Measurements from ENCODE around the gene PTPRK.

PTPRK gene

DNA sequence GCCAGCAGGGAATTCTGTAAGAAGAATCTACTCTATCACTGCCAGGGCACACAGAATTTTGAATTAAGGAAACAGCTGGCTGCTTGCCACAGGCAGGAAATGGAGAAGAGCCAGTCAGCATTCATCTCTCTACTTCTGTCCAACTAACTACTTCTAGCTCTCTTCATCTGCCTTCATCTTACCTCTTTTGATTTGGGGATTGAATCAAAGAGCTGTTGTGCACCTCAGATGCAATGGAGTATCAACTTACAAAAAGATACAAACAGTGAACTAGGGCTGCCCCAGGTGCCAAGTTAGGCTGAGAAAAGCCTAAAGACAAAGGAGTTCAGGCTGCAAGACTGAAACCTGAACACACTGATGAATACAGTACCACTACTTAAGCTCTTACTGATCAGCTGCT lies 82.0 kb downstream of the PTPRK start:
- no peak for TF ChIP-seq YY1 (IDR thresholded peaks at IDR 0.05; ENCODE audit: low read depth)
- no peak for TF ChIP-seq CEBPB (IDR thresholded peaks at IDR 0.05)

DNA sequence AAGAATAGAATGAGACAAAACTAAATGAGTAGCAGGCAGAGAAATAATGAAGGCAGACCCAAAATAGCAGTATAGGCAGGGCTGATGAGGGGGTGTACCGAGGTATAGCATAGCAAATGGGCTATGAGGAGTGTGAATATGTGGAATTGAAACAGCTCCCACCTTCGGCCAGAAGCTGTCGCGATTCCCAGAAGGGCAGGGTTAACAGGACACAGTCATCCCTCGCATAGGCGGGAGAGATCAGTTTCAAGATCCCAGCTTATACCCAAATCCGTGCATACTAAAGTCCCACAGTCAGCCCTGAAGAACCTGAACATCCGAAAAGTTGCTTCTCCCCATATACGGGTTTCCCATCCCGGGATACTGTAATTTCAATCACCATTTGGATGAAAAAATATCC lies 82.7 kb downstream of the PTPRK start:
- TF ChIP-seq, protein P1, sequence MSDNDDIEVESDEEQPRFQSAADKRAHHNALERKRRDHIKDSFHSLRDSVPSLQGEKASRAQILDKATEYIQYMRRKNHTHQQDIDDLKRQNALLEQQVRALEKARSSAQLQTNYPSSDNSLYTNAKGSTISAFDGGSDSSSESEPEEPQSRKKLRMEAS (IDR thresholded peaks at IDR 0.05): no peak
- TF ChIP-seq YY1 (IDR thresholded peaks at IDR 0.05; ENCODE audit: low read depth): no peak
- TF ChIP-seq NFIC (IDR thresholded peaks at IDR 0.05): no peak
- TF ChIP-seq CREB1 (IDR thresholded peaks at IDR 0.05; ENCODE audit: low read depth): no peak
- TF ChIP-seq FOXM1 (IDR thresholded peaks at IDR 0.05; ENCODE audit: borderline replicate concordance, low read depth): no peak
- TF ChIP-seq TAF1 (IDR thresholded peaks at IDR 0.05; ENCODE audit: low read depth): no peak
- TF ChIP-seq, protein P2, sequence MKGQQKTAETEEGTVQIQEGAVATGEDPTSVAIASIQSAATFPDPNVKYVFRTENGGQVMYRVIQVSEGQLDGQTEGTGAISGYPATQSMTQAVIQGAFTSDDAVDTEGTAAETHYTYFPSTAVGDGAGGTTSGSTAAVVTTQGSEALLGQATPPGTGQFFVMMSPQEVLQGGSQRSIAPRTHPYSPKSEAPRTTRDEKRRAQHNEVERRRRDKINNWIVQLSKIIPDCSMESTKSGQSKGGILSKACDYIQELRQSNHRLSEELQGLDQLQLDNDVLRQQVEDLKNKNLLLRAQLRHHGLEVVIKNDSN (IDR thresholded peaks at IDR 0.05): no peak
- TF ChIP-seq TCF12 (IDR thresholded peaks at IDR 0.05; ENCODE audit: low read depth): no peak
- TF ChIP-seq, protein P3, sequence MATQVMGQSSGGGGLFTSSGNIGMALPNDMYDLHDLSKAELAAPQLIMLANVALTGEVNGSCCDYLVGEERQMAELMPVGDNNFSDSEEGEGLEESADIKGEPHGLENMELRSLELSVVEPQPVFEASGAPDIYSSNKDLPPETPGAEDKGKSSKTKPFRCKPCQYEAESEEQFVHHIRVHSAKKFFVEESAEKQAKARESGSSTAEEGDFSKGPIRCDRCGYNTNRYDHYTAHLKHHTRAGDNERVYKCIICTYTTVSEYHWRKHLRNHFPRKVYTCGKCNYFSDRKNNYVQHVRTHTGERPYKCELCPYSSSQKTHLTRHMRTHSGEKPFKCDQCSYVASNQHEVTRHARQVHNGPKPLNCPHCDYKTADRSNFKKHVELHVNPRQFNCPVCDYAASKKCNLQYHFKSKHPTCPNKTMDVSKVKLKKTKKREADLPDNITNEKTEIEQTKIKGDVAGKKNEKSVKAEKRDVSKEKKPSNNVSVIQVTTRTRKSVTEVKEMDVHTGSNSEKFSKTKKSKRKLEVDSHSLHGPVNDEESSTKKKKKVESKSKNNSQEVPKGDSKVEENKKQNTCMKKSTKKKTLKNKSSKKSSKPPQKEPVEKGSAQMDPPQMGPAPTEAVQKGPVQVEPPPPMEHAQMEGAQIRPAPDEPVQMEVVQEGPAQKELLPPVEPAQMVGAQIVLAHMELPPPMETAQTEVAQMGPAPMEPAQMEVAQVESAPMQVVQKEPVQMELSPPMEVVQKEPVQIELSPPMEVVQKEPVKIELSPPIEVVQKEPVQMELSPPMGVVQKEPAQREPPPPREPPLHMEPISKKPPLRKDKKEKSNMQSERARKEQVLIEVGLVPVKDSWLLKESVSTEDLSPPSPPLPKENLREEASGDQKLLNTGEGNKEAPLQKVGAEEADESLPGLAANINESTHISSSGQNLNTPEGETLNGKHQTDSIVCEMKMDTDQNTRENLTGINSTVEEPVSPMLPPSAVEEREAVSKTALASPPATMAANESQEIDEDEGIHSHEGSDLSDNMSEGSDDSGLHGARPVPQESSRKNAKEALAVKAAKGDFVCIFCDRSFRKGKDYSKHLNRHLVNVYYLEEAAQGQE (IDR thresholded peaks at IDR 0.05; ENCODE audit: low read depth): no peak
- TF ChIP-seq TEAD4 (IDR thresholded peaks at IDR 0.05): no peak
- no peak for TF ChIP-seq CEBPB (IDR thresholded peaks at IDR 0.05)
- TF ChIP-seq EGR1 (IDR thresholded peaks at IDR 0.05): no peak
- TF ChIP-seq RAD21 (IDR thresholded peaks at IDR 0.05; ENCODE audit: low read depth): no peak
- TF ChIP-seq ZBTB7A (IDR thresholded peaks at IDR 0.05; ENCODE audit: low read depth): no peak
- no peak for TF ChIP-seq EP300 (IDR thresholded peaks at IDR 0.05; ENCODE audit: borderline replicate concordance)

DNA sequence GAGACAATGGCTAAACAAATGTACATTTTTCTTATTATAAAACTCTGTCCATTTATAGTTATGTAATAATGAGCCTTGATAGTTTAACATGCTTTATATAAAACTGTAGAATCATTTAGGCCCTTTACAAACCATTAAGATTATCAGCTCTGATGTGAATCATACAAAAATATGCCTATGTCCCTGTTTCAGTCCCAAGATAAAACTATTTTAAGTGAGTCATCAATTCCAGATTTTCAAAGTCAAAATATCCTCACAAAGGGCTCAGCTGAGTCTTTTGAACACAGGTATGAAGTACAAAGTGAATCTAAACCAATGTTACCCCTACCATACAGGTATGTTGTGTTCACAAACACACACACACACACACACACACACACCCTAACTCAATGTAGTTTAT lies 88.0 kb downstream of the PTPRK start:
- TF ChIP-seq TCF12 (IDR thresholded peaks at IDR 0.05; ENCODE audit: low read depth): no peak
- TF ChIP-seq CEBPB (IDR thresholded peaks at IDR 0.05): no peak
- TF ChIP-seq FOXM1 (IDR thresholded peaks at IDR 0.05; ENCODE audit: borderline replicate concordance, low read depth): no peak
- TF ChIP-seq, protein P1 (IDR thresholded peaks at IDR 0.05): no peak
- no peak for TF ChIP-seq ZBTB7A (IDR thresholded peaks at IDR 0.05; ENCODE audit: low read depth)

DNA sequence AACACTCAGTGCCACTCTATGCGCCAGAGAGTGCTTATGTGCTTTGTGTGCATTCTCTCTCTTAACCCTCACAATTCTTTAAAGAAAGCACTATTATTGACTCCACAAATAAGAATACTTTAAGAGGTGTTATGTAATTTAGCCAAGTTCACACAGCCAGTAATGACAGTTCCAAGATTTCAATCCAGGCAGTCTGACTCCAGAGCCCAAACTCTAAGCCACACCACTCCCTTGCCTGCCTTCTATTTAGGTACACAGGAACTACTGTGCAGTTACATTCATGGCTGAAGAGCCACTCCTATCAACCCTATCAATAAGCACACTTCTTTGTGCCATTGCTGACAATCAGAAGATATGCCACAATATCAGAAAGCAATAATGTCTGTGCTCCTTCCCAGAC lies 93.3 kb downstream of the PTPRK start:
- TF ChIP-seq TAF1 (IDR thresholded peaks at IDR 0.05; ENCODE audit: low read depth) (no peak), NFIC (IDR thresholded peaks at IDR 0.05) (no peak), EGR1 (IDR thresholded peaks at IDR 0.05) (no peak), RAD21 (IDR thresholded peaks at IDR 0.05; ENCODE audit: low read depth) (no peak), FOXM1 (IDR thresholded peaks at IDR 0.05; ENCODE audit: borderline replicate concordance, low read depth) (no peak), TCF12 (IDR thresholded peaks at IDR 0.05; ENCODE audit: low read depth) (no peak), EP300 (IDR thresholded peaks at IDR 0.05; ENCODE audit: borderline replicate concordance) (no peak), CEBPB (IDR thresholded peaks at IDR 0.05) (no peak), YY1 (IDR thresholded peaks at IDR 0.05; ENCODE audit: low read depth) (no peak)
- TF ChIP-seq, protein P2 (IDR thresholded peaks at IDR 0.05): no peak

DNA sequence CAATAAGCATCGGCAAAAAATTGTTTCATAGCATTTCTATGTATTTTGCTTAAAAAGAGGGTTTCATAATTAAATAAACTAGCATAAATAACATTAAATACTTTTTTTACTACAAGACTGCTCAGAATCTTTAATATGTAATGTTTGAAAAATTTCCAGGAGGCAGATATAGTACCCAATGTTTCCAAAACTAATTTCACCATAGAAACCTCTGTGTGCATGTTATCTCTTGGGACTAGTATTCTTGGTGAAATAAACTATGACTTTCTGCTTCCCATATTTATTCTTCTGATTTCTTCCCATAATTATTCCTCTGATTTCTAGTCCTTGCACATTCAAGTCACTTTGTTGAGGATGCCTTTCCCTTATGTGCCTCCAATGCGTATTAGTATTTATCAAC lies 94.5 kb downstream of the PTPRK start:
- no peak for TF ChIP-seq TEAD4 (IDR thresholded peaks at IDR 0.05)
- TF ChIP-seq, protein P3 (IDR thresholded peaks at IDR 0.05; ENCODE audit: low read depth): no peak
- TF ChIP-seq EP300 (IDR thresholded peaks at IDR 0.05; ENCODE audit: borderline replicate concordance): no peak
- no peak for TF ChIP-seq RAD21 (IDR thresholded peaks at IDR 0.05; ENCODE audit: low read depth)
- TF ChIP-seq FOXM1 (IDR thresholded peaks at IDR 0.05; ENCODE audit: borderline replicate concordance, low read depth): no peak
- TF ChIP-seq, protein P2 (IDR thresholded peaks at IDR 0.05): no peak

DNA sequence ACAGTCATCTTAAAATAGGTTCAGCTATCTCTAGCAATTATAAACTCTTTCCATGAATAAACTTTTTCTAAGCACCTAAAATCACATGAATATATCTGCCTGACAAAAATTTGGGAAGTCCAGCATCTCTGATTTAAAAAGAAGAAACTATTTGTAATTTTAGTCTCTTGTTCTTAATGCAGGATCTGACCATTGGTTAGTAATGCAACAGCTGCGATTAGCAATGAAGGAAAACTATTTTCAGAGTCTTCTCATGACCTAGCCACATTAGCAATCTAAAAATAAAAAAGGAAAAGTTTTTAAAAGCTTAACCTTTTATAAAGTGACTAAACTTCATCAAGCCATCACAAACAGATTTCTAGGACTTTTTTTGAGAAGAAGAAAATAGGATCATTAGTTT lies 97.5 kb downstream of the PTPRK start:
- no peak for TF ChIP-seq CEBPB (IDR thresholded peaks at IDR 0.05)
- TF ChIP-seq EGR1 (IDR thresholded peaks at IDR 0.05): no peak
- no peak for TF ChIP-seq CREB1 (IDR thresholded peaks at IDR 0.05; ENCODE audit: low read depth)
- no peak for TF ChIP-seq YY1 (IDR thresholded peaks at IDR 0.05; ENCODE audit: low read depth)
- TF ChIP-seq ZBTB7A (IDR thresholded peaks at IDR 0.05; ENCODE audit: low read depth): no peak
- TF ChIP-seq TEAD4 (IDR thresholded peaks at IDR 0.05): no peak
- no peak for TF ChIP-seq NFIC (IDR thresholded peaks at IDR 0.05)
- TF ChIP-seq, protein P3 (IDR thresholded peaks at IDR 0.05; ENCODE audit: low read depth): no peak
- no peak for TF ChIP-seq TAF1 (IDR thresholded peaks at IDR 0.05; ENCODE audit: low read depth)
- TF ChIP-seq TCF12 (IDR thresholded peaks at IDR 0.05; ENCODE audit: low read depth): no peak
- TF ChIP-seq, protein P1 (IDR thresholded peaks at IDR 0.05): no peak
- no peak for TF ChIP-seq FOXM1 (IDR thresholded peaks at IDR 0.05; ENCODE audit: borderline replicate concordance, low read depth)
- no peak for TF ChIP-seq RAD21 (IDR thresholded peaks at IDR 0.05; ENCODE audit: low read depth)
- no peak for TF ChIP-seq EP300 (IDR thresholded peaks at IDR 0.05; ENCODE audit: borderline replicate concordance)
- TF ChIP-seq, protein P2 (IDR thresholded peaks at IDR 0.05): no peak

All from Ishikawa (cell line).